HepG2 (cell line): ENCODE measurements around the gene METTL1. TPM values are rescaled to one million over a fixed set of nuclear protein-coding genes. Genes with fewer than 3 reads are reported as not detected.

ENCODE experiments used
- ARHGAP35 ChIP-seq: sonication (generic); formaldehyde crosslinking; IDR thresholded peaks from 2 replicates; pipeline ENCODE4 v1.9.0; 2022; ENCODE audit warnings: mild to moderate bottlenecking, inconsistent platforms, moderate library complexity, missing genetic modification reagents, borderline replicate concordance
- CREB1 ChIP-seq, 2 experiments: fragments of 450-650 bp in 1 of 2; IDR thresholded peaks; 2 replicates each; pipeline ENCODE4 v1.6.1; 2016 to 2017; ENCODE audit warnings: control low read depth in 1 of 2, mild to moderate bottlenecking in 1 of 2, missing compliant biosample characterization in 1 of 2, missing genetic modification characterization in 1 of 2
- FOXO1 ChIP-seq: sonication (generic); formaldehyde crosslinking; IDR thresholded peaks from 2 replicates; pipeline ENCODE4 v1.4.0; 2020; ENCODE audit warnings: missing genetic modification reagents
- GTF3A ChIP-seq: sonication (generic); formaldehyde crosslinking; conservative IDR thresholded peaks from 2 replicates; pipeline ENCODE4 v1.4.0; 2020; ENCODE audit warnings: mild to moderate bottlenecking, missing genetic modification reagents
- IKZF5 ChIP-seq: IDR thresholded peaks from 2 replicates; pipeline ENCODE4 v1.6.1; 2018; ENCODE audit warnings: missing genetic modification reagents, mild to moderate bottlenecking, missing compliant biosample characterization
- KIAA2018 ChIP-seq: sonication (generic); formaldehyde crosslinking; IDR thresholded peaks from 2 replicates; pipeline ENCODE4 v1.5.0; 2020; ENCODE audit warnings: mild to moderate bottlenecking, missing genetic modification reagents, borderline replicate concordance
- KLF15 ChIP-seq: sonication (generic); formaldehyde crosslinking; IDR thresholded peaks from 2 replicates; pipeline ENCODE4 v1.8.1; 2023; ENCODE audit warnings: borderline replicate concordance, mild to moderate bottlenecking, inconsistent platforms, missing genetic modification reagents, mixed read lengths
- NCOA1 ChIP-seq: sonication (generic); formaldehyde crosslinking; IDR thresholded peaks from 2 replicates; pipeline ENCODE4 v1.9.0; 2021; ENCODE audit warnings: missing genetic modification reagents
- PHF5A ChIP-seq: IDR thresholded peaks from one replicate; pipeline ENCODE4 v1.6.1; 2018; ENCODE audit warnings: low read depth, missing genetic modification reagents; ENCODE audit not compliant: unreplicated experiment
- PLRG1 ChIP-seq: fragments of 450-650 bp; conservative IDR thresholded peaks from 2 replicates; pipeline ENCODE4 v1.6.1; 2016
- RFX1 ChIP-seq: fragments of 450-650 bp; IDR thresholded peaks from 2 replicates; pipeline ENCODE4 v1.6.1; 2017
- RNF2 ChIP-seq: fragments of 450-650 bp; conservative IDR thresholded peaks from 2 replicates; pipeline ENCODE4 v1.6.1; 2016; ENCODE audit warnings: low read depth
- SIN3B ChIP-seq: fragments of 150-350 bp; IDR thresholded peaks from 2 replicates; pipeline ENCODE4 v1.6.1; 2014; ENCODE audit warnings: low read length
- SMAD3 ChIP-seq: sonication (generic); formaldehyde crosslinking; IDR thresholded peaks from 2 replicates; pipeline ENCODE4 v1.4.0; 2020; ENCODE audit warnings: missing genetic modification reagents
- YY1 ChIP-seq: IDR thresholded peaks from 2 replicates; pipeline ENCODE4 v1.6.1; 2011; ENCODE audit warnings: low read length, low read depth, moderate library complexity, mild to moderate bottlenecking; ENCODE audit not compliant: insufficient read depth, insufficient replicate concordance
- ZKSCAN1 ChIP-seq: fragments of 150-350 bp; IDR thresholded peaks from 2 replicates; pipeline ENCODE4 v1.6.1; 2014; ENCODE audit warnings: low read length
- ZNF121 ChIP-seq: sonication (generic); formaldehyde crosslinking; IDR thresholded peaks from 2 replicates; pipeline ENCODE4 v1.5.0; 2020; ENCODE audit warnings: mild to moderate bottlenecking, missing genetic modification reagents
- ZNF543 ChIP-seq: sonication (generic); formaldehyde crosslinking; IDR thresholded peaks from 2 replicates; pipeline ENCODE4 v1.4.0; 2020; ENCODE audit warnings: mild to moderate bottlenecking, missing genetic modification reagents
- ZNF703 ChIP-seq: sonication (generic); formaldehyde crosslinking; IDR thresholded peaks from 2 replicates; pipeline ENCODE4 v1.5.1; 2020; ENCODE audit warnings: missing genetic modification reagents, mild to moderate bottlenecking, moderate library complexity, borderline replicate concordance
- polyA plus RNA-seq, 8 experiments: library from polyadenylated mRNA; depleted of rRNA in 3 of 8; stranded (reverse) in 7 of 8; unstranded in 1 of 8; fragments of >200 nt; fragmentation: Illumina TruSeq in 4 of 8; extraction: Trizol in 4 of 8; gene quantifications; 2 replicates each; pipeline versions ENCODE4 v1.2.1 to v1.2.3, GENCODE V29; 2011 to 2016; ENCODE audit warnings: low read depth in 4 of 8, missing spikeins in 1 of 8, mixed read lengths in 1 of 8; ENCODE audit not compliant: insufficient read depth in 1 of 8
- total RNA-seq, 5 experiments: library from RNA; depleted of rRNA; stranded (reverse); fragments of >200 nt; fragmentation: Illumina TruSeq; extraction: Trizol; gene quantifications; 2 replicates each; pipeline ENCODE4 v1.2.3, GENCODE V29; 2016; ENCODE audit warnings: low read depth in 1 of 5
- TF ChIP-seq, protein P1 (sequence below): sonication (generic); formaldehyde crosslinking; IDR thresholded peaks from 2 replicates; pipeline ENCODE4 v1.4.0; 2020; ENCODE audit warnings: mild to moderate bottlenecking, missing genetic modification reagents

METTL1 gene
- total and polyA plus RNA-seq, 2 of the 13 experiments (the other 11 are each of a cell fraction or from before 2014, with no cell fraction given) = 34.7 to 36.9 TPM

DNA sequence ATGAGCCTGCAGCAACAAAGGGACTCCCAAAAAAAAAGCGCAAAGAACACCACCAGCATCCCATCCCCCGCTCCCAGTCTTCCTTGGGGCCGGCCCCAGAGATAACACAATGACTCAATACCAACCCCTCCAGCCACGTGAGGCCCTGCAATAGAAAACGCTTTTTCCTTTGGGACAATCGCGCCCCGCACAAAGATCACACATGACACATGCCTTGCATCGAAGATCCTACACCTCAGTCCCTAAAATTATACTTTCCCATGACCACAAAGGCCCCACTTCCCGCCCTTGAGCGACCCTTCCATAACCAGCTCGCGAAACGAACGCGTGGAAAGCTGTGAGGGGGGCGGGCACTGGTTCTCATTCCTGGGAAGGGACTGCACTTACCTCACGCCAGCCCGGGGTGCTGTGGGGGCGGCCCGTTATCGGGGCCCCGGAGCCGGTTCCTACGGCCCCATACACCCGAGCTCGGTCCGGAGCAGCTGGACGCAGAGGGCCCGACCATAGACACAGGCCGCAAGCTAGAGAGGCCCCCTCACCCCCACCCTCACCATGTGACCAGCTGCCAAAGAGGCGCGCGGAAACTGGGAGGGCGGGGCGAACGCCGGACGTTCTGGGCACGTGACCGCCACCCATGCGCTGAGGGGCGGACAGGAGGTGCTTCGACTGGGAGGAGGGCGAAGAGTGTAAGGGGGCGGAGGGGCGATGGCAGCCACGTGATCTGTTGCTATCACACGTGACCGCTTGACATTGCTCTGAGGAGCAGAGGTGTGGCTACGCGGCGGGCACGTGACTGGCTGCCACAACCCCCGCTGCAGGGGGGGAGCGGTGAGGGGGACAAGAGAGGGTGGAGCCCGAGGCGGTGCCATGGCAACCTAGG, 19.9 kb downstream of the METTL1 start, which contains the start of gene CDK4 (continued):
- peak; percentile 95 for TF ChIP-seq IKZF5
- TF ChIP-seq ZNF121 (CRISPR knock-in tag) = no peak
- peak; percentile 65 for TF ChIP-seq FOXO1 (CRISPR knock-in tag)
- TF ChIP-seq ZNF543 = peak; percentile 76
- TF ChIP-seq ZKSCAN1 = no peak
- TF ChIP-seq NCOA1 (CRISPR knock-in tag) = peak; percentile 51; the same call in 1 of the 2 replicates
- TF ChIP-seq SIN3B = peak; percentile 66
- TF ChIP-seq GTF3A (CRISPR knock-in tag) = peak; percentile 88
- peak; percentile 27 for TF ChIP-seq PHF5A (CRISPR knock-in tag)
- peak; percentile 90 for TF ChIP-seq SMAD3 (CRISPR knock-in tag)
- TF ChIP-seq, protein P1, sequence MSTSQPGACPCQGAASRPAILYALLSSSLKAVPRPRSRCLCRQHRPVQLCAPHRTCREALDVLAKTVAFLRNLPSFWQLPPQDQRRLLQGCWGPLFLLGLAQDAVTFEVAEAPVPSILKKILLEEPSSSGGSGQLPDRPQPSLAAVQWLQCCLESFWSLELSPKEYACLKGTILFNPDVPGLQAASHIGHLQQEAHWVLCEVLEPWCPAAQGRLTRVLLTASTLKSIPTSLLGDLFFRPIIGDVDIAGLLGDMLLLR (CRISPR knock-in tag) = peak; percentile 87; the same call in 1 of the 2 replicates
- TF ChIP-seq KIAA2018 = peak; percentile 81; the same call in 1 of the 2 replicates
- TF ChIP-seq ZNF703 (CRISPR knock-in tag) = 0 out of 2 replicates have a peak, but pooled peaks have one; percentile 55
- peak; percentile 81; the same call in 1 of the 2 replicates for TF ChIP-seq ARHGAP35 (CRISPR knock-in tag)
- TF ChIP-seq RFX1 = peak; percentile 98
- TF ChIP-seq YY1 = peak; percentile 71
- peak; percentile 87 for TF ChIP-seq CREB1 (IDR thresholded peaks at IDR 0.05)
- peak; percentile 75 for TF ChIP-seq CREB1 (CRISPR knock-in tag; IDR thresholded peaks at IDR 0.05)
- TF ChIP-seq PLRG1 = no peak
- peak; percentile 86 for TF ChIP-seq RNF2
- no peak for TF ChIP-seq KLF15
